GM21381 (cell line): ENCODE data around the gene CD7.
"Not testable (repeated sequence)": the region's sequence is repeated elsewhere in the genome, so short reads cannot be mapped to it uniquely, and the experiment has no call there.

Experiments
- ATAC-seq: cut with Tn5 transposase; IDR thresholded peaks from one replicate; pipeline ENCODE4 v1.9.1; 2021; ENCODE audit warnings: mild to moderate bottlenecking, moderate library complexity; ENCODE audit not compliant: unreplicated experiment

Gene CD7

DNA sequence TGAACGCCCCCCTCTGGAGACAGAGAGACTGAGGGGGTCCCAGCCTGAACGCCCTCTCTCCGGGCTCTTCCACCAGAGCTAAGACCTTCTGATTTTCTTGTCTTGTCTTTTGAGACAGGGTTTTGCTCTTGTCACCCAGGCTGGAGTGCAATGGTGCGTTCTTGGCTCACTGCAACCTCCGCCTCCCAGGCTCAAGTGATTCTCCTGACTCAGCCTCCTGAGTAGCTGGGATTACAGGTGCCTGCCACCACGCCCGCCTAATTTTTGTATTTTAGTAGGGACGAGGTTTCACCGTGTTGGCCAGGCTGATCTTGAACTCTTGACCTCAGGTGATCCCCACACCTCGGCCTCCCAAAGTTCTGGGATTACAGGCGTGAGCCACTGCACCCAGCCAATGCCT lies 30.6 kb upstream of the CD7 start:
- not testable (repeated sequence) for ATAC-seq

DNA sequence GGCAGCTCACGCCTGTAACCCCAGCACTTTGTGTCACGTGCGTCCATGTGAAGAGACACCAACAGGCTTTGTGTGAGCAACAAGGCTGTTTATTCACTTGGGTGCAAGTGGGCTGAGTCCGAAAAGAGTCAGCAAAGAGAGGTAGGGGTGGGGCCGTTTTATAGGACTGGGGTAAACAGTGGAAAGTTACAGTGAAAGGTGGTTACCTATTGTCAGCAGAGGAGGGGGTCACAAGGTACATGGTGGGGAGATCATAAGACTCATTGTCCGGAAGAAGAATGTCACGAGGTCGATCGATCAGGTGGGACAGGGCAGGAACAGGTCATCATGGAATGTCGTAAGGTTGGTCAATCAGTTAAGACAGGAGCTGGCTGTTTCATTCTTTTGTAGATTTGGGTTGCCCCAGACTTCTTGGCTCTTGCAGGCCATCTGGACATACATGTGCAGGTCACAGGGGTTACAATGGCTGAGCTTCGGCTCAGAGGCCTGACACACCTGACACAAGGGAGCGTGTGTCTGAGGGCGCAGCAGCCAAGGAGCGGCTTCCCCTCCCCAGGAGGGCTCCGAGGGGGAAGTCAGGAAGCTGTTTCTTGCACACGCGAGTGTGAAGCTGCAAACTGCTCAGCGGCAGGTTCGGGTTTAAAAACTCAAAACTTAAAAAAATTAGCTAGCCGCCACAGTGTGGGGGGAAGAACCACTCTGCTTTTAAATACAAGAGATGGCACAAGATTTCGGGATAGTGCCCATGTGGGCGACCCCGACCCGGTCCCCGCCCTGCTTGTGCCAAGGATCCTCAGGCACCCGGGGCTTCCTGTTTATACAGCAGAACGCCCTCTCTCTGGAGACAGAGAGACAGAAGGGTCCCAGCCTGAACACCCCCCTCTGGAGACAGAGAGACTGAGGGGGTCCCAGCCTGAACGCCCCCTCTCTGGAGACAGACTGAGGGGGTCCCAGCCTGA lies 29.2 kb upstream of the CD7 start:
- no peak for ATAC-seq

DNA sequence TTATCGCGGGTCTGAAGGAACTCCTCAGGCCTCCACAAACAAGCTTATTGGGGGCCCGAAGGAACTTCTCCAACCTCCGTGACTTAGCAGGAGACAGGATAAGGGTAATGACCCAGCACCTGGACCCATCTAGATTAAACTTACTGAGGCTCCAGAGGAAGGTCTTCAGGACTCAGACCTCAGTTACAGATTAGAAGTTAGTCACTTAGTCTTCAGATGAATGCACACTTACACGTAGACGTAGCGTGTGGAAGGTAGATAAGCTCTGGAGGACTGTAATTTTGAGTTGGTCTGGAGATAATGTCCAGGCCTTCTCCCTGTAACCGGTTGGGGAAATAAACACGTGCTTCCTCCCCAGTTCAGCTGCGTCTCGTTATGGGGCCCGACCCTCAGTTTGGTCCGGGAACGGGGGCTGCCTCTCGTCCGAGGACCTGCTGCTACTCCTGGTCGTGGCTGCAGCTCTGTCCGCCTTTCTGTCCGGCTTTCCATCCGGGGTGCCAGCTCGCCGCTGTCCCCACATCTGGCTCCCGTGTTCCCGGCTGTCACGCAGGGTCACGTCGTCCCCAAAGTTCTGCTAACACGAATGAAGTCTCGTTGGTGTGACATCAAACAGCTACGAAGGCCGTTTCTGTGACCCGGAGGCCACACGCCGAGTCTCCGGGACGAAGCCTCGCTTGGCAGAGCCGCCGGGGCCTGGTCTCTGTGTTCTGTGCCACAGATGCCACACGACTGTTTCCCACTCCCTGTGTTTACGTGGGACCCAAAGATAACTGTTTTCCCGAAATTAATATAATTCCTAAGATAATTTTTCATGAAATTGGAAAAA lies 28.0 kb upstream of the CD7 start:
- ATAC-seq, result no peak

DNA sequence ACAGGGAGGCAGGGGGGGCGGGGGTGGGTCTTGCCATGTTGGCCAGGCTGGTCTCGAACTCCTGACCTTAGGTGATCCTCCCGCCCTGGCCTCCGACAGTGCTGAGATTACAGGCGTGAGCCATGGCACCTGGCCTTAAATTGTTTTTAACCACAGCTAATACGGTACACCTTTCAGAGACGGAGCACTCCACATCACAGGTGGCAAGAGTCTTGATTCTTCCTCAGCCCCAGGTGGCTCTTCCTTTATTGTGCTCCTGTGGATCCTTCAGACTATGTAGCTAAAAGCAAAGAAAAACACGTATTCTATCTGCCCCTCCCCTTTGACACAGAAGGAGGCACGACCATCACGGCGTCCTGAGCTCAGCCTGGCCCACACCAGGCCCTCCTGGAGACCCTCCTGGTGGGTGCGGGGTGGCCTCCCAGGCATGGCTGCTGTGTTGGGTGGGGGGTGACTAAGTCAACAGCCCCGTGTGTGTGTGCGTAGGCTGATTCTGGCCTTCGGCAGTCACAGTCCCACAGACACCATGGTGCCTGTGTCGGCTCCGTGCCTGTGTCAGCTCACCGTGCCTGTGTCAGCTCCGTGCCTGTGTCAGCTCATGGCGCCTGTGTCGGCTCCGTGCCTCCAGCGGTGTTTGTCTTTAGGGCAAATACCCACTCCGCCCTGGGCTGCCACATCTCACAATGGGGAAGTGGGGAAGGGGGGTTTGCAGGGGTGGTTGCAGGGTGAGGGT lies 26.9 kb upstream of the CD7 start:
- no peak for ATAC-seq

DNA sequence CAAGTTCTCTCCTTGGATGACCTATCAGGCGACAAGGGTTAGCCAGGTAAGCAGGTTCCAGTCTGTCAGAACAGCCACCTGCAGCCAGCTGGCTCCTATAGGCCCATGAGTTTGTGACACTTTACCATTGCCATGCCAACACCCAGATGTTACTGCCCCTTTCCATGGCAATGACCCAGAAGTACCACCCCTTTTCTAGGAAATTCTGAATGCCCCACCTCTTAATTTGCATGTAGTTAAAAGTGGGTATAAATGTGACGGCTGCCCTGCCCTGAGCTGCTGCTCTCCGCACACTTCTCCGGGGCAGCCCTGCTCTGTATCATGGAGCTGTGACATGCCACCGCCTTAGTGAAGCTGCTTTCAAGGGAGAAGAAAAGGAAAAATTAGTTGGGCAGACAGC lies 26.2 kb upstream of the CD7 start:
- ATAC-seq, result no peak

DNA sequence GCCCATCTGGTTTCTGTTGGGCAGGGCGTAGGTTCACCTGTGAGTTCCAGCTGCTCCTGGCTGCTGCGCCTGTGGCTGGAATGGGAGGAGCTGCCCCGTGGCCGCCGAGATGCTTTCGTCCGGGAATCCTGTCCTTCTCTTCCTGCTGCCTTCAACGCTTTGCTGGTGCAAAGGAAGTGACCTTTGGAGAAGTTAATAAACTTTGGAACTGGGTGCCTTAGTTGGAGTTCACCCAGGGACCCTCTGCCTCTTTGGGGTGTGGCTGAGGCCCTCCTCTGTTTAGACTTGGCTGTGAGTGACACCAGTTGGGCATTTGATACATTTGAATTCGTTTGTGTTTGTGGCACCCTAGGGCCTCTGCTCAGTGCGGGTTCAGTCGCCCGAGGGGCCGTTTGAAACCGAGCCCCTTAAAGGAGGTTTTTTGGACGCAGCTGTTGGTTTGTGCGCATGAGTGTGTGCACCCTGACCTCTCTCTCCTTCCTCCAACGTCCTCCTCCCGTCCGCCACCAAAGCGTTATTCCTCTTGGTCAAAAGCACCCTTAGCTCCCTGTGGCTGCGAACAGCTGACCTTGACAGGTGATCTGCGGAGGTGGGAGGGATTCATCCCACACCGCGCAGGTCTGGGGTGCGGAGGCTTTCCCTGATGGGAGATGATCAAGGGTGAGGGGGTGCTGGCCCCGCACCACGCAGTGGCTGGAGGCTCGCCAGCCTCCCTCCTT lies 25.1 kb upstream of the CD7 start:
- no peak for ATAC-seq

DNA sequence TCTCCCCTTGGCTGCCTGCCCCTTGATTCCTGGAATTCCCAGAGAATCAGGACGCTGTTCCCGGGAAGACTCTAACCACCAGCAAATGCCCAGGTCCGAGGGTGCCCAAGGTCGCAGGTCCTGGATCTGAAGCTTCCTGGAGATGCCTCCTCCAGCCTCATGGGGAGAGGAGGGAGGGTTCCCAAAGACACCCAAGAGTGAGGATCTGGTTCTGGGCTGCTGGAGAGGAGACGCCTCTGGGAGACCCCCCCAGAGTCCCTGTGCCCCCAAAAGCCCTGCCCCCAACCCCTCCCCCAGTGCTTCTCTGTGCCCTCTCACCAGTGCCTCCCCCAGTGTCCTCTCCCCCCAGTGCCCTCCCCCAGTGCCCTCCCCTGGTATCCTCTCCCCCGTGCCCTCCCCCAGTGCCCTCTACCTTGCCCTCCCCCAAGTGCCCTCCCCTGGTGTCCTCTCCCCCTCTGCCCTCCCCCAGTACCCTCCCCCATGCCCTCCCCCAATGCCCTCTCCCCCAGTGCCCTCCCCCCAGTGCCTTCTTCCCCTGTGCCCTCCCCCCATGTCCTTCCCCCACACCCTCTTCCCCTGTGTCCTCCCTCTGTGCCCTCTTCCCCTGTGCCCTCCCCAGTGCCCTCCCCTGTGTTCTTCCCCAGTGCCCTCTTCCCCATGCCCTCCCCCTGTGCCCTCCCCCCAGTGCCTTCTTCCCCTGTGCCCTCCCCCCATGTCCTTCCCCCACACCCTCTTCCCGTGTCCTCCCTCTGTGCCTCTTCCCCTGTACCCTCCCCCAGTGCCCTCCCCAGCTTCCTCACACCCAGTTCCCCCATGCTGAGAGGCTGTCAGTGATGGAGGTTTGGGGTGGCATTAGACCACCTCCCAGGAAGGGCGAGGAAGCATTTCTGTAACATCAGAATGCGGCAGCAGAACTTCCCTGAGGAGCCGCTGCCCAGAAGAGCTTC lies 22.5 kb upstream of the CD7 start:
- ATAC-seq, result no peak

DNA sequence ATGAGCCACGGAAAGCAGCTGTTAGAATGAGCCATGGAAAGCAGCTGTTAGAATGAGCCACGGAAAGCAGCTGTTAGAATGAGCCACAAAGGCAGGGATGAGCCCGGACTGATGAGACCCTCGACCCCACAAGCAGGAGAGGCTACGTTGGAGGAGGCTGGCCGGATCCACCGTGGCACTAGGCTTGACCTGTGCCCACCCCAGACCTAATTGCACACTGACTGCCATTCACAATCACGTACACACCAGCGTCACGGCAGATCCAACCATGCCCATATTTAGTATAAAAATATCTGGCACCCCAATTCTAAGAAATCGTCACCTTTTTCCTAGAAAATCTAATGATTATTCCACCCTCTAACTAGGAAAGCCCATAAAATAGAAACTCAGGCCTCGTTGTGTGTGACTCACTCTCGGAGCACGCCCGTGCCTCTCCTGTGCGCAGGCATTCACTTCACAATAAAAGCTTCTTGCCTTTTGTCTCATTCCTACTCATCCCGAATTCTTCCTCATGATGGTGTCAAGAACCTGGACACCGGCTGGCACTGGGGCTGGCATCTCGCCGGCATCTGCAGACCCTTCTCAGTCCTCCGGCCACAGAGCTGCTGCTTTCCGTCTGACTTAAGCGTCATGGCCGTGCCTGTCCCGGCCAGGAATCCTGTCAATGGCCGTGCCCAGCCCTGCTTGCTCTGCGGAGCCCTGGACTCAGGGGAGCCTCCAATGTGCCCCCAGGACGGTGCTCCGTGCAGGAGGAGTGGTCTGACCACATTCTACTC lies 21.6 kb upstream of the CD7 start:
- no peak for ATAC-seq

DNA sequence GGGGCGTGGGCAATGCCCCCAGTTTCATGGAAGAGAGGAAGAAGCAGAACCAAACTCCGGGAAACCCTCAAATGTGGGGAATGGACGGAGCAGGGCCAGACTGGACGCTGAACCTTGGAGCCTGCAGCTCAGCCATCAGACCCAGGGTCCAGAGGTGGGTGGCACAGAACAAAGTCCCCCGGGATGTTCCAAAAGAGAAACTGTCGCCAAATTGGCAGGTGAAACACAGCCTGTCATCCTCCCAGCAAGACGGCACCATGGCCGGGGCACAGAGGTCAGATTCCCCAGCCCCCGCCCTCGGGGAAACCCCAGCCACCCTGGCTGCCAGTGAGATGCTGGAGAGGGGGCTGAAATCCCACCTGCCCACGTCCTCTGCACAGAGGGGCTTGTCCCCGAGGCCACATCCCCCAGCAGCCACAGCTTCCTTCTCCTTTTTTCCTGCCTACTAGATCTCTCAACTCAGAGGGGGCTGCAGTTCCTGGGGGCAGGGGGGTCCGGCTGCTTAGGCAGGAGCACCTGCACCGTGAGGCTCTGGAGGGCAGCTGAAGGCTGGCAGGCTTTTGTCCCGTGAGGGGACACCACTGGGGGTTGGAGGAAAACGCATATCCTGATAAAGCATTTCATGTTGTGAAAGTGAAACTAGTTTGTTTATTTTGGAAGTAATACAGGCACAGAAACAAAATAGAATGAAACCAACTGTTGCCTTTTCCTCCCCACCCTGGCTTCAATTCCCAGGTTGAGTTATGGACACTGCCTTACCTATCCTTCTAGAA lies 17.4 kb upstream of the CD7 start:
- no peak for ATAC-seq

DNA sequence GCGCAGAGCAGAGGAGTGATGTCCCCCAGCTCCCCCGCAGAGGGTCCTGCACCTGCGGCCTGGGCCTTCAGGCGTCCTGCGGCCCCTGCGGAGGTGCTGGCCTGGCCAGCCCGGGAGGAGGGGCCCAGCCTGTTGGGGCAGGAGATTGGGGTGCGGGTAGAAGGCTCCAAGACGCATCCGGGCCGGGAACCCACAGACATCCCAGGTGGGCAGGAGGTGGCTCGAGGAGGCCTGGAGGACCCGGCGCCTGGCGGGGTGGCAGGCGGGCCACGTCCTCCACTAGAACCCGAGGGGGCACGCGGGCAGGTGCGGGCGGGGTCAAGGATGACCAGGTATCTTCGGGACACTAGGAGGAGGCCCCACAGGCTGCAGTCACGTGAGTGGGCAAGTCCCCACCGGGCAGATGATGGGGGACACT lies 16.8 kb upstream of the CD7 start:
- ATAC-seq, result no peak

DNA sequence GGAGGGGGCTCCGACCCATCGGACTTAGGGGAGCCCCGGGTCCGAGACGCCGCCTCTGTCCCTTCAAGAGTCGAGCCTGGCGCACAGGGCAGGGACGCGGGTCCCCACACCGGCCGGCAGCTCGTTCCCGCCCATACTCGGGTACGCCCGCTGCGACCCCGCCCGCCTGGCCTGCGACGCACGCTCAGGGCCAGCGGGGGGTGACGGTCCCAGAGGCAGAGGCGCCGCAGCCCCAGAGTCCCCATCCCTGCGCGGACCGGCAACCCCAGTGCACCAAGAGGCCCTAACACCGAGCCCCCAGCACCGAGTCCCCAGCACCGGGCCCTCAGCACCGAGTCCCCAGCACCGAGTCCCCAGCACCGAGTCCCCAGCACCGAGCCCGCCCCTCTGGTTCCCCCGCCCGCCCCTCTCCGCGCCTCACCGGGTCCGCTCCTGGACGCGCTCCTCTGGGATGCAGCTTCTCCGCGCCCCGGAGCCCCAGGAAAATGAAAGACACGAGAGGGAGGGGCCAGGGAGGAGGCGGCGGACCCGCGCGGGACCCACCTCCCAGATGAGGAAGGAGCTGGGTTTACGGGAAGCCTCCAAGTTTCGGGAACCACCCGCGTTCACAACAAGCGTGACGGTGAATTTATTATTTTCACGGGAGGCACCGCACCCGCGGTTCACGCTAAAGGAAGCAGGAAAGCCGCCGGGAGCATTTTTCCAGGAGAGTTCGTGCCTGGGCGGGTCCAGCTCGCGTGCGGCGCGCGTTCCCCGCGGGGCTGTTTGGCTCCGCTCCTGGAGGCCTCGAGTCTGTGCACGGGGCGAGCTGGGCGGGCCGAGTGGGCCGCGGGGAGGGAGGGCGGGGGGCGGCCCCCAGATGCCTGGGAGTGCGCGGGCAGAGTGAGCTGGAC lies 16.1 kb upstream of the CD7 start, which contains the start of gene SECTM1:
TSS of gene SECTM1 (minus strand) at position 488 of the 893 bp plus-strand sequence. CDS start 6,526 bp downstream, outside the sequence.
- no peak for ATAC-seq

DNA sequence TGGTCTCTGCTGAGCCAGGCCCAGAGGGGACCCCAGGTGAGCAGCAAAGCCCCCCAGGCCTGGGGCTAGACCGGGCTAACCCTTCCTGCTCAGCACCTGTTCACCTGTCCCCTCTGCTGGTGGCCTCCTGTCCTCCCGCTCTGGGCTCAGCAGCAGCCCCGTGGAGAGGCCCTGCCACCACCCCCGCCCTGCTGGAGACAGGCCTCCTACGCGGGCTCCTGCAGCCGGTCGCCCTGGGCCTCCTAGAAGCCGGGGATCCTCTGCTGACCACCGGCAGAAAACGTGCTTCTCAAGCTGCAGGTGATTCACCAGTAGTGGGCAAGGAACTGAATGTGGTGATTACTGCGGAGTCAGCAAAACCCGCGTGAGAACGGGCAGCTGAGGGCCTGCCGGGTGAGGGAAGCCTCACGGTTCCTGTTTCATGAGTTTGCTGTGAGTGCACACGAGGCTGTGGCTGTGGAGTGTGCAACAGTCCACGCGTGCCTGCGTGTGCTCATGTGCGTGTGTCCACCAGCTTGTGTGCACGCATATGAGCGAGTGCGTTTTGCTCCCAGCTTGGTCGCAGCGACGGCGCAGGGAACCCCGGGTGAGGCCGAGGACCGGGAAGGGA lies 15.4 kb upstream of the CD7 start:
- ATAC-seq, result no peak

DNA sequence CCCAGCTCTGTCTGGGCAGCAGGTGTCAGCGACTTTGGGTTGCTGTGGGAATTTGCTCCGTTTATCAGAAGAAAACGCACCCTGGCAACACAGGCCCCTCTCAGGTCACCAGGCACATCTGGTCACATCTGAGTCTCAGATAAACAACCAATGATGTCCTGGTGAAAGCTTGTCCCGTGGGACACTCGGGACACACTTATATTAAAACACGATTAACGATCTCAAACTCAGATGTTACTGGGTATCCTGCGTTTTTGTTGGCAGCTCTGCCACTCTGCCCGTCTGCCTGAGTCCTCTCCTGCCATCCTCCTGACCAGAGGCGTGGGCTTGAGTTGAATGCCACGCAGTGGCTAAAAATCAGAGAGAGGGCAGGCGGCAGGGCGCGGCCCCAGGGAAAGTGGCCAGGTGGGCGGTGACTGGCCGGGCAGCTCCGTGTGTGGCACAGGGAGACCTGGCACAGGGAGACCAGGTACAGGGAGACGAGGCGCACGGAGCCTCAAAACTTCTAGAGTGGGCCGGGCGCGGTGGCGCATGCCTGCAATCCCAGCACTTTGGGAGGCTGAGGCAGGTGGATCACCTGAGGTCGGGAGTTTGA lies 14.0 kb upstream of the CD7 start:
- ATAC-seq, result no peak

DNA sequence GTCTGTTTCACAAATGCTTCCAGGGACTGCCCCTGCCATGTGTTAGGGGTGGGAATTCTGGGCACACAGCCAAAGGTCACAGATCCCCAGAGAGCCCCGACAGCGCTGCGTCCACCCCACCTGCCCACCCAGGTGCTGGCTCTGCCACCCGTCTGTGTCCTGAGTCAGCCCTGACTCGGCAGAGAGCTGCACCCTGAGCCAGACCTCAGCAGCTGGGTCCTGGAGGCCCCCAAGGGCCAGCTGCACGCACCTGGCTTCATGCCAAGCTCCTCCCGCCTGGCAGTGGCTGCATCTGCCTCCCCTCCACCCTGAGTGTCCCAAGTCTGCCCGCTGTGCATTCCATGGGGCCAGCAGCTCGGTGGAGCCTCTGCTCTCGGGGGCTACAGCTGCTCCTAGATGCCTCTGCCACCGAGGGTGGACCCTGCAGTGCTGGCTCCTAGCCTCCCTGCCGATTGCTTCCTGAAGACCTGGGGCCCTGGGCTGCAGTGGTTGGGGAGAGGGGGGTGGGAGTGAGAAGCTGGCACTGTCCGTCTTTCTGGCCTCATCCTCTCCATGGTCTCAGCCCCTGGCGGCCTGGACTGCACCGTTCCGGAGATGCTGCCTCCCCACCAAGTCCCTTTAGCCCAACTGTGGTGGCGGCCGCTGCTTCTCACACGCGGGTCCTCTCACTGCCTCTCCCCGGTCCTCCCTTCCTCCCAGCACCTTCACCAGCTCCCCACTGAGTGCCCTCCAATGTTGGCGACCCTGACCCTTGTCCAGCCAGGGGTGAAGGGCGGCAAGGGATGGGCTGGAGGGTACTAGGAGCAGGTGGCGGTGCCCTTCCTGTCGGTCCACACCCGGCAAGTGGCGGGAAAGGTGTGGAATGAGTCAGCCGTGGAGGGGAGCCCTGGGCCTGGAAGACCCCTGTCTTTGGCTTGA lies 13.2 kb upstream of the CD7 start:
- no peak for ATAC-seq
